GM13977 (cell line): ENCODE data around the gene CALN1.

Experiments used
- DNase-seq: peaks from one replicate; pipeline ENCODE4 v3.0.0; 2012; ENCODE audit warnings: low spot score
- CTCF ChIP-seq: IDR thresholded peaks from 2 replicates; pipeline ENCODE4 v1.5.1; 2012; ENCODE audit warnings: mild to moderate bottlenecking, control low read depth; ENCODE audit not compliant: insufficient read depth; ENCODE audit errors: extremely low read depth, missing control alignments
- in situ Hi-C: fragments of 300-500 bp; cut with MboI; formaldehyde crosslinking; loops from one replicate; pipeline ENCODE4 v1.12.0; 2022; ENCODE audit warnings: low sequenced_read_pairs, low pct_unique_long_range_greater_than_20kb, mixed read lengths, inconsistent platforms; ENCODE audit not compliant: unreplicated experiment

CALN1 gene

GRCh38 chr7:71768450-71768849 is 643.7 kb downstream of the CALN1 start:
- in situ Hi-C loops = no loop called here
- no peak for TF ChIP-seq CTCF
- no peak for DNase-seq

GRCh38 chr7:71766016-71766415 is 646.1 kb downstream of the CALN1 start:
- in situ Hi-C loops = no loop called here
- no peak for TF ChIP-seq CTCF
- DNase-seq = no peak

- DNase-seq = no peak
- no peak for TF ChIP-seq CTCF
- in situ Hi-C loops = no loop called here
Observed at GRCh38 chr7:71761336-71761735, 650.8 kb downstream of the CALN1 start.

GRCh38 chr7:71754828-71755227 is 657.3 kb downstream of the CALN1 start:
- TF ChIP-seq CTCF = no peak
- DNase-seq = no peak
- in situ Hi-C loops = no loop called here

GRCh38 chr7:71753956-71754664 is 658.0 kb downstream of the CALN1 start:
- TF ChIP-seq CTCF = no peak
- in situ Hi-C loops = no loop called here
- DNase-seq = no peak

GRCh38 chr7:71753236-71753635 is 658.9 kb downstream of the CALN1 start:
- TF ChIP-seq CTCF = no peak
- no peak for DNase-seq
- in situ Hi-C loops = no loop called here
